ES-I3 (cell line): Measurements from ENCODE around the gene CDHR2.
A peak's percentile ranks its signal among the peaks of the same experiment; 100 is the strongest.
"Not testable (repeated sequence)": the region's sequence is repeated elsewhere in the genome, so short reads cannot be mapped to it uniquely, and the experiment has no call there.

ENCODE experiments used
- H3K36me3 ChIP-seq: 2 replicates; pipeline ENCODE4 v1.6.1; 2013; ENCODE audit warnings: mild to moderate bottlenecking, low read length, control low read depth, moderate library complexity; ENCODE audit not compliant: insufficient read depth
- H3K4me1 ChIP-seq: 2 replicates; pipeline ENCODE4 v1.6.1; 2013; ENCODE audit warnings: mild to moderate bottlenecking, control low read depth, low read length; ENCODE audit not compliant: insufficient read depth
- H3K9ac ChIP-seq: 2 replicates; pipeline ENCODE4 v1.6.1; 2013; ENCODE audit warnings: low read depth, mild to moderate bottlenecking, low read length, moderate library complexity
- H3K9me3 ChIP-seq: 2 replicates; pipeline ENCODE4 v1.6.1; 2013; ENCODE audit warnings: mild to moderate bottlenecking, low read length, moderate library complexity; ENCODE audit not compliant: control insufficient read depth, insufficient read depth

CDHR2 gene

DNA sequence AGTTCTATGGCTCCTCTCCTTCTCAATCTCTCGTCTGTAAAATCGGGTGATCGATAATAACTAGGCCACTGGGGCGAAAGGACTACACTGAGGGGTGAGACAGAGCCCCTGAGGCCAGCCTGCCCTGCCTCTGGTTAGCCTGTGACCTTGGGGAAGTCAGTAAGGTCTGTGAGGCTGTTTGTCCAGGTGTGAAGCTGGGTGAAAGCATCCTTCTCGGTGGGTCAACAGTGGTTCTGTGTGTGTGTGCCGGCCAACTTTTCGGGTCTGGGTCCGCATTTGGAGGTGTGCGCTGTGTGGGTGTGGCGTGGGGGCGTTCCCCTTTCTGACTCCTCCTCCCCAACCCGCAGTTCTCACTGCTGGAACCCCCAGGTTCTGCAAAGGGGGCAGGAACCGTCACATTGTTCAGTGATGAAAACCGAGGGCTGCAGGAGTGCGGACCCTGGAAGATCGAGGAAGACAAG, 7.0 kb upstream of the CDHR2 start:
- Histone ChIP-seq H3K9me3 (no peaks in the 10 kb centered on the region), H3K36me3 (no peaks in the 10 kb centered on the region), H3K4me1 (peaks cover 29% of the 10 kb centered on the region), H3K9ac (peak overlapping the region; percentile 85)

GRCh38 chr5:176542596-176543427, 6.3 kb upstream of the CDHR2 start:
- H3K4me1 ChIP-seq = peaks cover 29% of the 10 kb centered on the region
- no peaks in the 10 kb centered on the region for H3K9me3 ChIP-seq
- H3K9ac ChIP-seq = peak overlapping the region; percentile 85
- H3K36me3 ChIP-seq = no peaks in the 10 kb centered on the region

- no peaks in the 10 kb centered on the region for H3K9me3 ChIP-seq
- peak overlapping the region; percentile 85 for H3K9ac ChIP-seq
- no peaks in the 10 kb centered on the region for H3K36me3 ChIP-seq
- peaks cover 28% of the 10 kb centered on the region for H3K4me1 ChIP-seq
These were observed 5.5 kb upstream of the CDHR2 start for GRCh38 chr5:176543428-176544182.

GRCh38 chr5:176545388-176545736, 3.8 kb upstream of the CDHR2 start:
- H3K9me3 ChIP-seq = no peaks in the 10 kb centered on the region
- H3K4me1 ChIP-seq = peaks cover 16% of the 10 kb centered on the region
- no peak overlapping the region for H3K9ac ChIP-seq
- no peaks in the 10 kb centered on the region for H3K36me3 ChIP-seq

DNA sequence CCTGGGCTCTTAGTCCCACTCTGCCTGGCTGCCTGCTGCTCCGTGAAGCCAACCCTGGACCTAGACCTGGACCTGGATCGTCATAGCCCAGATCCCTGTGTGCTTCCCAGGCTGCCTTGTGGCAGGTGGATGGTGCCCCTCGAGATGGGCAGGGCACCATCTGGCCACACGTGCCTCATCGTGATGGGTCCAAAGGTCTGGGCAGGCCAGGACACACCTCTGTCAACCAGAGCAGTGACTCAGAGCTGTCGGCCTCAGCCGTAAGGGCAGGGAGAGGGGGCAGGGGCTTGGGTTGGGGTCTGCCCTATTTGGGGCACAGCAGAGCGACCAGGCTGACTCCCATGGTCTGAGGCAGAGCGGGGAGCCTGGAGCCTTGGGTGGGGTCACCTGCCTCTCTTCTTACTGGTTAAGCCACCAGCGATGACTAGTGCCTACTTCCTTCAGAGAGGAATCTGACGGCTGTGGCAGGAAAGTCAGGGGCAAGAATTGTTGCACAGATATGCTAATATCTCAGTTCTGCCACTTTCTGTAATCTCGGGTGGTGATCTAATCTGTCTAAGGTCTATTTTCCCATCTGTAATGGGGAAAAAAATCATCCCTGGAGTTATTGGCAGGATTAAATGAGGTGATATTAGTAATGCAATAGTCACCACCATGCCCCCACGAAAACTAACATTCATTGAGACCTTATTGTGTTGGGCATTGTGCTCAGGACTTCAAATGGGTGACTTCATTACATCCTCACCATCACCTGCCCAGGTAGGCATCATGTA, 3.2 kb upstream of the CDHR2 start:
- peaks cover 11% of the 10 kb centered on the region for H3K4me1 ChIP-seq
- no peaks in the 10 kb centered on the region for H3K9me3 ChIP-seq
- H3K9ac ChIP-seq = no peak overlapping the region
- H3K36me3 ChIP-seq = no peaks in the 10 kb centered on the region

DNA sequence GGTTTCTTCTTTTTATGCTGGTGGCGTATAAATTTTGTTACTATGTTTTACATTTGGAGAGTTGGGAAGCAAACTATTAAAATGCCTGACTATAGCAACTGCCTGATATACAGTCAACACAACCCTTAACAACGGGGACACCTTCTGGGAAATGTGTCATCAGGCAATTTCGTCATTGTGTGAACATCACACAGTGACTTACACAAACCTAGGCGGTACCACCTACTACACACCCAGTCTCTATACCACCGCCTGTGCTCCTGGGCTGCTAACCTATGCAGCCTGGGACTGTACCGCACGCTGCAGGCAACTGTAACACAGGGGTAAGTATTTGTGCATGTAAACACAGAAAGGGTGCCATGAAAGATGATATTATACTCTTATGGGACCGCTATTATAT, 1.3 kb upstream of the CDHR2 start:
- no peaks in the 10 kb centered on the region for H3K9me3 ChIP-seq
- no peaks in the 10 kb centered on the region; the same call in 1 of the 2 replicates for H3K4me1 ChIP-seq
- no peak overlapping the region for H3K9ac ChIP-seq
- no peaks in the 10 kb centered on the region for H3K36me3 ChIP-seq

- Histone ChIP-seq H3K36me3 (no peaks in the 10 kb centered on the region), H3K9ac (no peak overlapping the region), H3K9me3 (no peaks in the 10 kb centered on the region), H3K4me1 (peaks cover 12% of the 10 kb centered on the region)
These were observed 729 bp downstream of the CDHR2 start for GRCh38 chr5:176549871-176550270.

DNA sequence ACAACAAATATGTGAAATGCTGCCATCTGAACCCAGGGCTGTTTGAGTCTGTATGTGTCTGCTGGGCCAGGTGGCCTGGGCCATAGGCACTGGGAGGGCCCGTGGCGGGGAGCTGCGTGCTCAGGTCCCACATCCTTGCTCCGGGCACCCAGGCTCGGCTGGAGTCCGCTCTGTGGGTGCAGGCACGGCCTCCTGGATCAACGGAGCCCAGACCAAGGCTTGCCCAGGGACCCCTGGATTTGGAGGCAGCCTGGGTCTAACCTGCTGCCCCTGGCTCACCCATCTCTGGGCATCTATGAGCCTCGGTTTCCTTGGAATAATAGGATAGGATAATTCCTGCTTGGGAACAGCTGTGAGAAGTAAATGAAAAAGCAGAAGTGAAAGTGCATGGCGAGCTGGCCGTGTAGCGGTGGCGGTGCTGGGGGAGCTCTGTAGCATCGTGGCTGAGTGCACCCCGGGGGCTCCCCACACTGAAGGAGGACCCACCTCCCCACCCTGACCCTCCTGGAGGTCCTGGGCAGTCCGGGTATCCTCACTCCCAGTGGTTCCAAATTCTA, 1.2 kb downstream of the CDHR2 start:
- Histone ChIP-seq H3K4me1 (peaks cover 12% of the 10 kb centered on the region), H3K36me3 (no peaks in the 10 kb centered on the region), H3K9ac (no peak overlapping the region), H3K9me3 (no peaks in the 10 kb centered on the region)

DNA sequence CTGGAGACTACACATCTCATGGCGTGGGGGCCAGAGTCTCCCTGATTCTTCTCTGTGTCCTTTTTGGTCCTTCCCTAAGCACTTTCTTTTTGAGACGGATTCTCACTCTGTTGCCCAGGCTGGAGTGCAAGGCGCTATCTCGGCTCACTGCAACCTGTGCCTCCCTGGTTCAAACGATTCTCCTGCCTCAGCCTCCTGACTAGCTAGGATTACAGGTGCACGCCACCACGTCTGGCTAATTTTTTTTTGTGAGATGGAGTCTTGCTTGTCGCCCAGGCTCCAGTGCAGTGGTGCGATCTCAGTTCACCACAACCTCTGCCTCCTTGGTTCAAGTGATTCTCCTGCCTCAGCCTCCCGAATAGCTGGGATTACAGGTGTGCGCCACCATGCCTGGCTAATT, 1.8 kb downstream of the CDHR2 start:
- peaks cover 12% of the 10 kb centered on the region for H3K4me1 ChIP-seq
- not testable (repeated sequence) for H3K9ac ChIP-seq, H3K36me3 ChIP-seq, H3K9me3 ChIP-seq

GRCh38 chr5:176552332-176552869, 3.3 kb downstream of the CDHR2 start:
- Histone ChIP-seq H3K4me1 (peaks cover 12% of the 10 kb centered on the region), H3K36me3 (no peaks in the 10 kb centered on the region), H3K9me3 (no peaks in the 10 kb centered on the region), H3K9ac (no peak overlapping the region)

GRCh38 chr5:176553260-176554085, 4.3 kb downstream of the CDHR2 start:
- H3K9me3 ChIP-seq = no peaks in the 10 kb centered on the region
- H3K36me3 ChIP-seq = no peaks in the 10 kb centered on the region
- H3K4me1 ChIP-seq = peaks cover 12% of the 10 kb centered on the region
- no peak overlapping the region for H3K9ac ChIP-seq

DNA sequence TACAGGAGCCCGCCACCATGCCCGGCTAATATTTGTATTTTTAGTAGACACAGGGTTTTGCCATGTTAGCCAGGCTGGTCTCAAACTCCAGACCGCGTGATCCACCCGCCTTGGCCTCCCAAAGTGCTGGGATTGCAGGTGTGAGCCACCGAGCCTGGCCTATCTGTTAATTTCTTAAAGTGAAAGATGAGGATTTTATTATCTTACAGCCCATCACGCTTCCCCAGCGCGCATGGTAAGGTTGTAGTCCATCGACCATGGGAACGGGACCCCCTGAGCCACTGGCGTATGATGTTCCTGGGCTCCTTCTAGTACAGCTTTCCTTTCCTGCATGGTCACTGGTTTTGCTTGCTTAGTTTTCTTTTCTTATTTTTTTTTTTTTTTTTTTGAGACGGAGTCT, 8.7 kb downstream of the CDHR2 start:
- Histone ChIP-seq H3K36me3 (no peaks in the 10 kb centered on the region), H3K4me1 (peaks cover 12% of the 10 kb centered on the region), H3K9me3 (no peaks in the 10 kb centered on the region), H3K9ac (no peak overlapping the region)

- Histone ChIP-seq H3K4me1 (no peaks in the 10 kb centered on the region; the same call in 1 of the 2 replicates), H3K9me3 (no peaks in the 10 kb centered on the region), H3K9ac (no peak overlapping the region), H3K36me3 (no peaks in the 10 kb centered on the region)
These were observed 10.5 kb downstream of the CDHR2 start for GRCh38 chr5:176559683-176560082.
